Activated CD4-positive, alpha-beta T cell treated with anti-CD3 and anti-CD28 coated beads for 36 hours (primary cell): ENCODE data around the gene PTPRJ. TPM values are rescaled to one million over a fixed set of nuclear protein-coding genes. Genes with fewer than 3 reads are reported as not detected.
A peak's percentile ranks its signal among the peaks of the same experiment; 100 is the strongest.
"Not testable (repeated sequence)": the region's sequence is repeated elsewhere in the genome, so short reads cannot be mapped to it uniquely, and the experiment has no call there.

Experiments used
- ATAC-seq: fragments of 200-7000 bp; cut with Tn5 transposase; one replicate; pipeline ENCODE4 v1.10.0; 2021; ENCODE audit warnings: mild to moderate bottlenecking, moderate library complexity
- CTCF ChIA-PET: fragments of 350-600 bp; sonication (Branson Sonifier 250); formaldehyde crosslinking; loops from one replicate; lab custom pipeline; 2021; ENCODE audit warnings: antibody characterized with exemption; lab: Charles Lee
- POLR2A ChIA-PET: fragments of 350-600 bp; sonication (Branson Sonifier 250); formaldehyde crosslinking; loops from one replicate; lab custom pipeline; 2021; ENCODE audit warnings: antibody characterized with exemption, inconsistent platforms; lab: Charles Lee
- DNase-seq: peaks from one replicate; pipeline ENCODE4 v3.0.0-alpha.2; 2020
- H3K27ac Mint-ChIP-seq: one replicate; pipeline ENCODE4 v1.8.0; 2021; ENCODE audit warnings: mixed read lengths
- H3K27me3 Mint-ChIP-seq: one replicate; pipeline ENCODE4 v1.8.0; 2021; ENCODE audit warnings: mixed read lengths
- H3K36me3 Mint-ChIP-seq: one replicate; pipeline ENCODE4 v1.8.0; 2021; ENCODE audit warnings: low read depth, mixed read lengths
- H3K4me1 Mint-ChIP-seq: one replicate; pipeline ENCODE4 v1.8.0; 2021; ENCODE audit warnings: mixed read lengths
- H3K4me3 Mint-ChIP-seq: one replicate; pipeline ENCODE4 v1.8.0; 2021; ENCODE audit warnings: mild to moderate bottlenecking, moderate library complexity, mixed read lengths
- H3K9me3 Mint-ChIP-seq: one replicate; pipeline ENCODE4 v1.8.0; 2021; ENCODE audit warnings: low read depth, mixed read lengths
- intact Hi-C, 2 experiments: fragments of 100-400 bp; cut with DNase I in 1 of 2; cut with micrococcal nuclease in 1 of 2; formaldehyde crosslinking; loops; one replicate each; pipeline versions ENCODE4 v1.14.2 to v1.15.1; 2022 to 2024; cut with DNase I, micrococcal nuclease
- total RNA-seq, 2 experiments: library from RNA; stranded (reverse); gene quantifications; one replicate each; pipeline ENCODE4 v1.2.3, GENCODE V29; 2021

The PTPRJ gene
- total RNA-seq, 2 experiments from 2014 or later: 20.8 to 21.3 TPM

- Mint-ChIP-seq H3K9me3 (no peaks in the 10 kb centered on the region), H3K4me1 (no peaks in the 10 kb centered on the region), H3K27me3 (no peaks in the 10 kb centered on the region), H3K4me3 (no peak overlapping the region), H3K36me3 (peaks cover 14% of the 10 kb centered on the region), H3K27ac (no peak overlapping the region)
- DNase-seq (no peak), ATAC-seq (no peak)
- ChIA-PET CTCF (no interaction called here), POLR2A (no interaction called here)
- intact Hi-C loops: no loop called here
These were observed 154.0 kb downstream of the PTPRJ start for GRCh38 chr11:48134221-48134922.

GRCh38 chr11:48138222-48138621 is 157.9 kb downstream of the PTPRJ start:
- no peak overlapping the region for H3K4me3 Mint-ChIP-seq
- H3K27me3 Mint-ChIP-seq: no peaks in the 10 kb centered on the region
- H3K27ac Mint-ChIP-seq: no peak overlapping the region
- no peaks in the 10 kb centered on the region for H3K9me3 Mint-ChIP-seq
- intact Hi-C loops: no loop called here
- peaks cover 16% of the 10 kb centered on the region for H3K36me3 Mint-ChIP-seq
- CTCF ChIA-PET: no interaction called here
- POLR2A ChIA-PET: no interaction called here
- no peak for DNase-seq
- peaks cover 8% of the 10 kb centered on the region for H3K4me1 Mint-ChIP-seq
- no peak for ATAC-seq

- CTCF ChIA-PET: interaction anchor here (0.6 kb wide), 1 partner anchor 11 kb away, joined by 3 read pairs; no protein-coding TSS in a partner anchor
- H3K4me1 Mint-ChIP-seq: not testable (repeated sequence)
- H3K36me3 Mint-ChIP-seq: peaks cover 26% of the 10 kb centered on the region
These were observed 159.5 kb downstream of the PTPRJ start for GRCh38 chr11:48139896-48140295.

GRCh38 chr11:48141475-48142122 is 161.2 kb downstream of the PTPRJ start:
- intact Hi-C loops: no loop called here
- DNase-seq (no peak), ATAC-seq (no peak)
- Mint-ChIP-seq H3K27me3 (no peaks in the 10 kb centered on the region), H3K27ac (no peak overlapping the region), H3K4me3 (no peak overlapping the region), H3K36me3 (peaks cover 33% of the 10 kb centered on the region), H3K9me3 (no peaks in the 10 kb centered on the region), H3K4me1 (peaks cover 8% of the 10 kb centered on the region)
- POLR2A ChIA-PET: no interaction called here
- CTCF ChIA-PET: interaction anchor here (0.5 to 0.8 kb wide), 2 partner anchors 9 to 206 kb away, joined by 3 read pairs; no protein-coding TSS in a partner anchor

More at GRCh38 chr11:48139896-48140295, 159.5 kb downstream of the PTPRJ start:
- H3K27me3 Mint-ChIP-seq, H3K9me3 Mint-ChIP-seq, POLR2A ChIA-PET, intact Hi-C loops, ATAC-seq, H3K4me3 Mint-ChIP-seq, H3K27ac Mint-ChIP-seq, DNase-seq: not testable (repeated sequence)

- H3K4me3 Mint-ChIP-seq: no peak overlapping the region
- intact Hi-C loops: no loop called here
- H3K9me3 Mint-ChIP-seq: no peaks in the 10 kb centered on the region
- H3K4me1 Mint-ChIP-seq: peaks cover 8% of the 10 kb centered on the region
- CTCF ChIA-PET: no interaction called here
- ATAC-seq (no peak), DNase-seq (no peak)
- H3K36me3 Mint-ChIP-seq: peaks cover 34% of the 10 kb centered on the region
- POLR2A ChIA-PET: no interaction called here
- no peak overlapping the region for H3K27ac Mint-ChIP-seq
- no peaks in the 10 kb centered on the region for H3K27me3 Mint-ChIP-seq
These were observed 162.5 kb downstream of the PTPRJ start for GRCh38 chr11:48142889-48143288.

- ATAC-seq: no peak
- no peak for DNase-seq
- H3K36me3 Mint-ChIP-seq: peaks cover 60% of the 10 kb centered on the region
- peaks cover 2% of the 10 kb centered on the region for H3K4me1 Mint-ChIP-seq
- H3K27me3 Mint-ChIP-seq: no peaks in the 10 kb centered on the region
- H3K4me3 Mint-ChIP-seq: no peak overlapping the region
- peaks cover 7% of the 10 kb centered on the region for H3K9me3 Mint-ChIP-seq
- intact Hi-C loops: no loop called here
- H3K27ac Mint-ChIP-seq: no peak overlapping the region
- ChIA-PET CTCF (no interaction called here), POLR2A (no interaction called here)
These were observed 168.4 kb downstream of the PTPRJ start for GRCh38 chr11:48148749-48149148.

- no peak for ATAC-seq
- no peak overlapping the region for H3K4me3 Mint-ChIP-seq
- intact Hi-C loops: no loop called here
- H3K27ac Mint-ChIP-seq: no peak overlapping the region
- peaks cover 2% of the 10 kb centered on the region for H3K4me1 Mint-ChIP-seq
- H3K27me3 Mint-ChIP-seq: no peaks in the 10 kb centered on the region
- ChIA-PET CTCF (interaction anchor here (0.6 to 1.3 kb wide), 3 partner anchors 8 to 94 kb away, joined by 3 to 5 read pairs (median 3); no protein-coding TSS in a partner anchor), POLR2A (no interaction called here)
- H3K9me3 Mint-ChIP-seq: peaks cover 8% of the 10 kb centered on the region
- peaks cover 61% of the 10 kb centered on the region for H3K36me3 Mint-ChIP-seq
- DNase-seq: no peak
These were observed 169.9 kb downstream of the PTPRJ start for GRCh38 chr11:48150213-48150612.

- ChIA-PET CTCF (interaction anchor here (0.6 to 0.7 kb wide), 2 partner anchors 219 to 347 kb away, joined by 3 read pairs; no protein-coding TSS in a partner anchor), POLR2A (no interaction called here)
- Mint-ChIP-seq H3K9me3 (peaks cover 8% of the 10 kb centered on the region), H3K27ac (no peak overlapping the region), H3K4me3 (no peak overlapping the region), H3K4me1 (peaks cover 2% of the 10 kb centered on the region), H3K27me3 (no peaks in the 10 kb centered on the region), H3K36me3 (peaks cover 61% of the 10 kb centered on the region)
- intact Hi-C loops: no loop called here
- DNase-seq (no peak), ATAC-seq (no peak)
These were observed 173.8 kb downstream of the PTPRJ start for GRCh38 chr11:48154151-48154550.

- Mint-ChIP-seq H3K4me3 (no peak overlapping the region), H3K27ac (peak overlapping the region; percentile 23), H3K27me3 (no peaks in the 10 kb centered on the region), H3K4me1 (no peaks in the 10 kb centered on the region), H3K9me3 (no peaks in the 10 kb centered on the region), H3K36me3 (peaks cover 25% of the 10 kb centered on the region)
- intact Hi-C loops: no loop called here
- ATAC-seq (no peak), DNase-seq (no peak)
- POLR2A ChIA-PET: no interaction called here
- CTCF ChIA-PET: interaction anchor here (1.9 kb wide), 1 partner anchor 11 kb away, joined by 8 read pairs; no protein-coding TSS in a partner anchor
These were observed 181.9 kb downstream of the PTPRJ start for GRCh38 chr11:48161951-48162884.

GRCh38 chr11:48162885-48163268 is 182.5 kb downstream of the PTPRJ start:
- Mint-ChIP-seq H3K27me3 (no peaks in the 10 kb centered on the region), H3K27ac (no peak overlapping the region), H3K4me1 (no peaks in the 10 kb centered on the region), H3K9me3 (no peaks in the 10 kb centered on the region), H3K4me3 (no peak overlapping the region), H3K36me3 (peaks cover 21% of the 10 kb centered on the region)
- POLR2A ChIA-PET: no interaction called here
- CTCF ChIA-PET: interaction anchor here (1.9 kb wide), 1 partner anchor 10 kb away, joined by 8 read pairs; no protein-coding TSS in a partner anchor
- DNase-seq: no peak
- no peak for ATAC-seq
- intact Hi-C loops: no loop called here
